A549 treated with GW870086 at 1 μM for 4 hours (cell line): ENCODE results near the gene MDFIC. TPM values are rescaled to one million over a fixed set of nuclear protein-coding genes. Genes with fewer than 3 reads are reported as not detected.

Experiments used
- total RNA-seq: library from RNA; stranded (reverse); fragments of 200-300 nt; extraction: Qiagen RNA extraction; gene quantifications from 5 replicates; pipeline ENCODE4 v1.2.3, GENCODE V29; 2022; ENCODE audit warnings: low read depth

MDFIC gene, protein sequence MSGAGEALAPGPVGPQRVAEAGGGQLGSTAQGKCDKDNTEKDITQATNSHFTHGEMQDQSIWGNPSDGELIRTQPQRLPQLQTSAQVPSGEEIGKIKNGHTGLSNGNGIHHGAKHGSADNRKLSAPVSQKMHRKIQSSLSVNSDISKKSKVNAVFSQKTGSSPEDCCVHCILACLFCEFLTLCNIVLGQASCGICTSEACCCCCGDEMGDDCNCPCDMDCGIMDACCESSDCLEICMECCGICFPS
- total RNA-seq = 13.8 to 25.2 TPM (median 22.7 TPM) in 5 replicates

DNA sequence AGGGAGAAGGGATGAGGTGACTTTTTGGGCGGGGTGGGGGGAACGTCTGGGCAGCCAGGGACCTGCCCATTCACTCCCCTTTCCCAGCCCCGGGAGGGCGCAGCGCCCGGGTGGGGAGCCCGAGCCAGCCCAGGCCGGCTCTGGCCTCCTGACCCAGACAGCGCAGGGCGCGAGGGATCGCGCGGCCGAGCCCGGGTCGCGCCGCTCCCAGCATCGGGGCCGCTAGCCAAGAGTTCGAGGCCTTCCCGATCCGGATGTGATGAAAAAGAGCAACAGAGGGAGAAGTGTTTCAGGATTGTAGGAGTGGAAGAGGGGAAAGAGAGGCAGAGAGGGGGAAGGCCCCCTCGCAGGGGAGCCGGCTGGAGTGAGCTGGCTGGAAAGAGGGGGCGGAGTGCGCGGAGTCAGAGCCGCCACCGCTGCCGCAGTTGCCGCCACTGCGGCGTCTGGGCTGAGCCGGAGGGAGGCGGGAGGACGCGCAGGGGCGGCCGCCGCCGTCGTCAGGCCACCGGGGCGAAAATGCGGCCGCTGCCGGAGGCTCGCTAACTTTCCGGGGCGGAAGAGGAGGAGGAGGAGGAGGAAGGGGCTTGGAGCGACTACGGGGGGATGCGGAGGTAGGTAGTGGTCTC is at the start of gene MDFIC:
TSS of gene MDFIC (plus strand) at position 69 of the 626 bp plus-strand sequence. CDS start 940 bp downstream, outside the sequence.

